Esophagus muscularis mucosa (tissue), 4 donors: ENCODE results near the gene SMIM1.

Source experiments
- CTCF ChIP-seq, 3 experiments: fragments of 200-600 bp in 2 of 3; fragments of 450-650 bp in 1 of 3; sonication (generic) in 2 of 3; IDR thresholded peaks; one replicate each; pipeline ENCODE4 v1.5.1; 2017 to 2019; ENCODE audit warnings: antibody characterized with exemption in 3 of 3, mild to moderate bottlenecking in 2 of 3, moderate library complexity in 1 of 3
- EP300 ChIP-seq: sonication (generic); formaldehyde crosslinking; IDR thresholded peaks from one replicate; pipeline ENCODE4 v1.6.1; 2017; ENCODE audit warnings: antibody characterized with exemption
- POLR2A ChIP-seq: fragments of 450-650 bp; IDR thresholded peaks from one replicate; pipeline ENCODE4 v1.6.1; 2017; ENCODE audit warnings: antibody characterized with exemption, moderate library complexity, mild to moderate bottlenecking, low read depth

GRCh38 chr1:3746389-3746829 lies 26.1 kb upstream of the SMIM1 start:
- TF ChIP-seq CTCF (IDR thresholded peaks at IDR 0.05) = no peak
- TF ChIP-seq POLR2A = no peak
- no peak for TF ChIP-seq EP300
